GM12892 (cell line): ENCODE data around the gene SMG6.

ENCODE experiments used
- DNase-seq: peaks from one replicate; pipeline ENCODE4 v3.0.0; 2011; ENCODE audit not compliant: insufficient read length
- FAIRE-seq: peaks from 2 replicates; lab custom pipeline; 2011; peaks lifted over from hg19 to GRCh38; lab: Jason Lieb, UNC
- POLR2A ChIP-seq: IDR thresholded peaks from 2 replicates; pipeline ENCODE4 v1.6.1; 2011; ENCODE audit warnings: low read depth, low read length, control low read depth
- POLR2AphosphoS5 ChIP-seq: IDR thresholded peaks from 2 replicates; pipeline ENCODE4 v1.6.1; 2011; ENCODE audit warnings: low read depth, low read length, control low read depth
- TAF1 ChIP-seq: IDR thresholded peaks from 2 replicates; pipeline ENCODE4 v1.6.1; 2011; ENCODE audit warnings: low read depth, mild to moderate bottlenecking, control low read depth, low read length, borderline replicate concordance

SMG6 gene

DNA sequence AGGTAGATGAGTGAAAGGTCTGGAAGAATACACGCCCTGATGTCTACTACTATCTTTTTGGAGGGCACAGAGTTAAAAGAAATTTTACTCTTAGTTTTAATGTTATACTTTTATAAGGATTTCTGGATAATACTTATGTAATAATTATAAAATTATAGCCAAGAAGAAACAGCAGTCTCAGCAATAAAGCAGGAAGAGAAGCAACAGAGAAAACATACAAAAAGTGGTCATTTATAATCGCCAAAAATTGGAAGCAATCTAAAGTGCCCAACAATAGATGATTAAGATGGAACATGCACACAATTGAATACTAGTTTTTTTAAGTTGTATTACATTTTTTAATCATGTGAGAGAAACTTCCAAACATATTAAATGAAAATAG, 64.4 kb downstream of the SMG6 start:
- peak; percentile 27 for FAIRE-seq
- DNase-seq: no peak
- TF ChIP-seq POLR2AphosphoS5: no peak
- TF ChIP-seq TAF1: no peak
- no peak for TF ChIP-seq POLR2A

DNA sequence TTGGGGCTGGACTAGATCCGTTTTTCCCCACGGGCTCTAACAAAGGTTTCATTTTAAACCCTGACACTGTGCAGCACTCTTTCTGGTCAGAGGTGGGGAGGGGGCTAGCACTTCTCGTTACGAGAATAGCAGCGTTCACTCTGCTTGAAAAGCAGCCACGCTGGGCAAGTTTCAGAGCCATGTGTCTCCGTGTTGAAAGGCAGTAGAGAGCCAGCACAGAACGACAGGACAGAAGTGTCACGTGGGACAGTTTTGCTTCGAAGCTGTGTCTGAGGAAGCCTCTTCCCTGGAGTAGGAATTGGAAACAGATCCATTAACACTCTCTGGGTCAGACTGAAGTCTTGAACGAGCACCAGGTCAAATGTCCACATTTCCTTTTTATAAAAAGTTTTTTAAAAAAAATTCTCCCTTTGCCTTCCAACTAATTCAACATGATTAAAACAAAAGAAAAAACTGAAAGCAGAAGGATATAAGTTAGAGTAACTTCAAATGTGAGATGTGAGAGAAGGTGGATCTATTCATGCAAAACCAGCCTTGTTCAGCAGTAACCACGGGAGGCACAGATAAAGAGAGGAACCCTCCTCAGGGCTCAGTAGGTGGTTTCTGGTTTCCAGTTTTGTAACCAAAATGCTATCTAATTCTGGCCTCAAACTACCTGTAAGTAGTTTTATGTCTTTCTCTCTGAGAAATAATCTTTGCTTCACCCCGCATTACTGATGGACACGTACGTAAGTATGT, 65.0 kb downstream of the SMG6 start:
- TF ChIP-seq TAF1 (no peak), POLR2A (peak; percentile 34; the same call in 1 of the 2 replicates)
- FAIRE-seq (peak; percentile 97), DNase-seq (peak; percentile 36)

DNA sequence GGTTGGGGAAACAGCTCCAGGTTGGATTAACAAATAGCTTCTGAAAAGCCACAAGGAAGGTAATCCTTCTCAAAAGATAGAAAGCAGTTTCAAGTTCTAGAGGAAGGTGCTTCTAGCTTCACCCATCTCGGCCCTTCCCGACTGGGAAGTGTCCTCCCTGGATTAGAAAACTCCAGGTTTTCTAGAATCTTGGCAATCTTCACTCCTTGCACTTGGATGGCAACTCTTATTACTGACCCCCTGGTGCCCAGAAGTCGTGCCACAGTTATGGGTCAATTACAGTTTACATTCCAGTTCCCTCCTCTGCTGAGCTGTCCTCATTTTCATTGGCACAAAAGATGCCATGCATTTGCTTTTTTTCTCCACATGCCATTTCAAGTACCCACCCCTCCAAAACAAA, 65.6 kb downstream of the SMG6 start:
- TF ChIP-seq TAF1: no peak
- TF ChIP-seq POLR2AphosphoS5: no peak
- no peak for TF ChIP-seq POLR2A
- DNase-seq (no peak), FAIRE-seq (peak; percentile 71)

DNA sequence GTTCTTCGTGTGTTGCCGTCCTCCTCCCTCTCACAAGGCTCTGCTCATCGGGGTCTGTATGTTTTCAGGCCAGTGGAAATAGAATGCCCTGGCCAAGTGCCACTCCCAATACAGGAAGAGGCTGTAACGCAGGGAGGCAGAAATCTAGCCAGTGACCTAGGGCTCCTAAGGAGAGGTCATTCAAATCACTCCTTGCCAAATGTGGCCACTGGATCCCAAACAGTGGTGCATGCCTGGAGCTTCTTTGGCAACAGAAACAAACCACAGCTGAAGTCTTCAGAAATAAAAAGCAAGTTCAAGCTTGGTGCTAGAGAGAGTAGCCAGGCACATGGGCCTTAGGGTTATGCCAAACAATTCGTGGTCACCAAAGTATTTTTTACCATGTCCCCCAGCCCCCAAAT, 66.1 kb downstream of the SMG6 start:
- DNase-seq (no peak), FAIRE-seq (peak; percentile 9)
- TF ChIP-seq POLR2AphosphoS5 (no peak), TAF1 (no peak), POLR2A (no peak)

DNA sequence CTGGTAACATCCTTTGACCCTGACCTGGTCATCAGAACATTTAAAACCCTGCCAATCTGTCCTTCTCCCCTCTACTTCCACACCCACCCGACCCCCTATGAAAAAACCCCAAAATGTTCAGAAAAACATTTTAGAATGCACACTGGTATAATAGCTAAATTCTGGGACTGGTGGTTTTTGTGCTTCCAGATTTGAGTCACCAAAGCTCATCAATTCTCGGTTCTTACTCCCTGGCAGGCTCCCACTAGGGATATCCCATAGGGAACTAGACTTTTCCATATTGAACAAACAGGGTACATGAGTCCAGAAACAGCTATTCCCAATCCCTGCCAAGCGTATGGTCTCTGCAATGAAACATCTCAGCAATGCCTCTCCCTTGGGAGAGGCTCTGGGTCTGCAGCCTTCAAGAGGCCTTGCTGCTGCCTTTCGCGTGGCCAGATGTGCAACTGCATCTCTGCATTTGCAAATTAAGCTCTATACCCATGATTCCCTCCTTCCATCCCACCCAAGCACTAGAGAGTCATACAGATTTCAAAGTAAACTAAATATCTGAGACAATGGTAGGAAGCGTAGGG, 67.7 kb downstream of the SMG6 start:
- TF ChIP-seq POLR2A (no peak), TAF1 (no peak), POLR2AphosphoS5 (no peak)
- peak; percentile 70 for FAIRE-seq
- no peak for DNase-seq

DNA sequence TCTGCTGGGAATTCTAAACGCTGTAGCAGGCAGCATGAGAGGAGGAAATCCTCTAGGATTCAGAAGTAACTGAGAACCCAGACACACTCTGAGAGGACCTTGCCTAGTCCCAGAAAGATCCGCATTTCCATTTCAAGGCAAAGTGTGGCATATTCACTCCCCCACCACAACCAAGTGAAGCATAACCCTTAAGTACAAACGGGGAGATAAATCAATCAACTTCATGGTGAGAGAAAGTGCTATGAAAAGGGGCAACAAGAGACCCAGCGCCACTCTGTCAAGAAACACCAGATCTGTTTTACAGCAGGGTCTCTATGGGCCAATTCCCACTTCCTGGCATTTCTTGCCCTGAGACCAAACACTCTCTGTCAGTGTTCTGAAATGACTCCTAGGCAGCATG, 68.3 kb downstream of the SMG6 start:
- FAIRE-seq: no peak
- DNase-seq: no peak
- TF ChIP-seq POLR2AphosphoS5 (no peak), POLR2A (no peak), TAF1 (no peak)

DNA sequence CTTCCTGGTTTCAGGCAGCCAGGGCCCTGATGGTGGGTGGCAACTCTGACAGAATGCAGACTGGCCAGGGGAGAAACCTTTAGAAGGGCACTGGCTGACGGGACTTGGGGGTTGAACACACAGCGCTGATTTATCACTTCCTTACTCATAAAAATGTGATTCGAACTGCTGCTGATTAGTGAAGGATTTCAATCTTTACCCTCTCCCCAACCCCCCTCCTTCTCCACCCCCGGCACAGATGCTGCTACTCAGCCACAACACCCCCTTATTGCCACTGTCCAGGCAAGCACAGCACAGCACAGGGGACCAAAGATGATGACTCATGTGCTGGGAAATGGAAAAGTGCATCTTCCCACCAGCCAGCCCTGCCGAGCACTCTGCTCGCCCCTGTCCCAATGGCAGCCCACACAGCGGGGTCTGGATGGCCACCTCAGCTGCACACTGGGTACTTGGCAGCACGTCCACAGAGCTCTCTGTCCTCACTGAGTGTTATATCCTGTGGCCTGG, 70.1 kb downstream of the SMG6 start:
- FAIRE-seq (no peak), DNase-seq (no peak)
- TF ChIP-seq TAF1 (no peak), POLR2A (no peak), POLR2AphosphoS5 (no peak)

DNA sequence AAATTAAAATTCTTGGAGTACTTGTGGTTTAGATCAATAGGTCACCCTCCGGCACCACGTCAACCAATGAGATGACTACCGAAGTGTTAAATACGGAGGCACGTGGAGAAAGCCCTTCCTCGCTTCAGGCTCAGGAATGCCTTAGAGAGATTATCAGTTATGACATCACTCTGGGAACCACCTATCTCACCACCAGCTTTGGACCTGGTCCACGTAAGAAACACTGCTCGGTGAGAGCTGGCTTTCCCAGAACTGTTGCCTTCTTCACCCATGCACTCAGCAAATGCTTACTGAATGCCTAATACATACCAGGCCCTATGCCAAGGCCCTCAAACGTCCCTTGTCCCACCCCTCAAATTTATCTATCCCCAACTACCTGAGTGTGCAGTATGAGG, 71.3 kb downstream of the SMG6 start:
- no peak for FAIRE-seq
- DNase-seq: no peak
- TF ChIP-seq TAF1 (no peak), POLR2AphosphoS5 (no peak), POLR2A (no peak)

DNA sequence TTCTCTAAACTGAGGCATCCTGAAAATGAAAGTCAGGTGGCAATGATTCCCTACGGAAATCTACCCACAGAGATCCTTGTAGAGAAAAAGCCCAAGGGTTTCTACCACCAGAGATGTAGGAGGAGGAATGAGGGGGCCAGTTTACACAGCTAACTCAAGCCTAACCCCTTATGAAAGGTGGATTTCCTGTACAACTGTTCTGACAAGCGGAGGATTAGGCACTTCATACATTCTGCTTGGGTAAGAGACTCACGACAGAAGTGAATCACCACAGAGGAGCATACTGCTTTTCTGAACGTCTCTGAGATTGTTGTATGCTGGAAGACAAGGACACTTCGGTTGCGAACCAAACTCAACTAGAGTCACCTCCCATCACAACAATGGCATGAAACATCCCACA, 72.7 kb downstream of the SMG6 start:
- TF ChIP-seq POLR2AphosphoS5 (no peak), POLR2A (no peak), TAF1 (no peak)
- no peak for FAIRE-seq

DNA sequence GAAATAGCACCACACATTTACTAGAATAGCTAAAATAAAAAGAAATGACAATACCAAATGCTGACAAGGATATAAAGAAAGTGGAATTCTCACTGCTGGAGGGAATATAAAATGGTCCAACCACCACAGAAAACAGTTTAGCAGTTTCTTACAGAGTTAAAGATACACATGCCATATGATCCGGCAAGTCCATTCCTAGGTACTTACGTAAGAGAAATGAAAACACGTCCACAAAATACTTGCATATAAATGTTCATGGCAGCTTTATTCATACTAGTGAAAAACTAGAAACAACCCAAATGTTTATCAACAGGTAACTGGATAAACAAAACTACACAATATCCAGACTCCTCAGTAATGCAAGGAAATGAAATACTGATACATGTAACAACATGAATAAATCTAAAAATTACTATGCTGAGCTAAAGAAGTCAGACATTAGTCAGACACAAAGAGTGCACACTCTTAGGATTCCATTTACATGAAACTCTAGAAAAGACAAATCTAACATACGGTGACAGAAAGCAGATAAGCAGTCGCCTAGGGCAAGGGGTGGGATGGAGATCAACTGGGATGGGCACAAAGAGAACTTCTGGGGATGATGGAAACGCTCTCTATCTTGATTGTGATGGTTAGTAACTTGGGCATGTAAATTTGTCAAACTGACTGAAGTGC, 76.4 kb downstream of the SMG6 start:
- FAIRE-seq: no peak
- no peak for DNase-seq
- TF ChIP-seq POLR2A: no peak

More for the DNA sequence above, 72.7 kb downstream of the SMG6 start:
- no peak for DNase-seq

DNA sequence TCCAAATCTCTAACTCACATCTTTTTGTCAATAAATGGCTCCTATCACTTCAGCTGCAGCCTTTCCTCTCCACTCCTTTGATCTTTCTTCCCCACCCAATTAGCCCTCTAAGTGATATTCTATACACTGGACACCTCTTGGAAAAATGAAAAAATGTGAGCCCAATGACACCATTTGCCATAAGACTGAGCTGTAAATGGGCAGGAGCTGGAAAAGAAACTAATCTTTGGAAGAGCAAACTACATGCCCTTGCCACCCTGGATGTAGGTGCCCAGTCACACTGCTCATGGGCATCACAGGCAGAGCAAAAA, 80.0 kb downstream of the SMG6 start:
- no peak for DNase-seq
- no peak for FAIRE-seq
- TF ChIP-seq TAF1: no peak
- TF ChIP-seq POLR2A: no peak
- TF ChIP-seq POLR2AphosphoS5: no peak
